HG03342 (cell line): Measurements from ENCODE around the gene CNGA3.

Experiments
- ATAC-seq: cut with Tn5 transposase; IDR thresholded peaks from one replicate; pipeline ENCODE4 v1.9.1; 2021; ENCODE audit warnings: mild to moderate bottlenecking, moderate library complexity; ENCODE audit not compliant: unreplicated experiment

Gene CNGA3

DNA sequence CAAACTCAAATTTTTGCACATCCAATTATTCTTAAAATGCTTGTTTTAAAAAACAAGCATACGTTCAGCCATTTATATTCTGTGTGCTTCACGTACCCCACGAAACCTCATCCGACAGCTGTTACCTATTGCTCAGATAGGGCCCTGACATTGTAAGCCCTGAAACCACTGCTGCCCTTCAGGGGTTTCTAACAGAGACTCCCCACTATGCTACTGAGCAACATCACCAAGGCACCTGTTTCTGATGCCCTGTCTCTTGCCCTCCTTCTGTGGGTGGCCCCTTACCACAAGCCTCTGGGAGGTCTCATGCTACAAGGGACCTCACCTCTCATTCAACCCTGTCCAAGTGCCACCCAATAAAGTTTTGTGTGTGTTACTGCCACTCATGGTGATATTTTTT is 18.5 kb upstream of the CNGA3 start:
- ATAC-seq: no peak

DNA sequence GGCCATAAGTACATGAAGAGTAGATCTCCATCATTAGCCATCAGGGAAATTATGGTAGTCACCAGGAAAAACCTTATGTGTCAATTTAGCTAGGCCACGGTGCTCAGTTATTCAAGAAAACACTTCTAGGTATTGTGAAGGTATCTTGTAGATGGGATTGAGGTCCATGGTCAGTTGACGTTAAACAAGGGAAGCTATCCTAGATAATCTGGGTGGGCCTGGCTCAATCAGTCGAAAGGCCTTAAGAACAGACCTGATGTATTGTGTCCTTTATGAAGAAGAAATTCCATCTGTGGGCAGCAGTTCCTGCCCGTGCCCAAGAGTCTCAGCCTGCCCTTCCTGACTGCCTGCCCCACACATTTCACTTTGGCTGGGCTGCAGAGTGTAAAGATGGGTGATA is 16.7 kb upstream of the CNGA3 start:
- ATAC-seq: no peak

DNA sequence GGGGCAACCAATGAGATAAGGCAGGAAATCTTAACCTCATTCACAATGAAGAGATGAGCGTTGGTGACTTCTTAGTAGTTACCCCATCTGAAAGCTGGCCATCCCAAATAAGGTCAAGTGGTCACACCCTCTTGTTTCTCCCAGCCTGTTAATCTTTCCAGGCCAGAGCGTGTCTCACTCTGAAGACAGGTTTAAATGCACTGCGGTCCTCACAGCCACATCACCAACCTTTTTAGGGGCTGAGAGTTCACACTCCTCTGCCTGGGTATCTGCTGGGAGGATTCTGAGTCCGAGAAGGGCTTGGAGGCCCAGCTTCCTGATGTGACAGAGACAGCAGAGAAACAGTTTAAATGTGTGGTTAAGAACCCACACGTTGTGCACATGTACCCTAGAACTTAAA is 13.3 kb upstream of the CNGA3 start:
- ATAC-seq: no peak

DNA sequence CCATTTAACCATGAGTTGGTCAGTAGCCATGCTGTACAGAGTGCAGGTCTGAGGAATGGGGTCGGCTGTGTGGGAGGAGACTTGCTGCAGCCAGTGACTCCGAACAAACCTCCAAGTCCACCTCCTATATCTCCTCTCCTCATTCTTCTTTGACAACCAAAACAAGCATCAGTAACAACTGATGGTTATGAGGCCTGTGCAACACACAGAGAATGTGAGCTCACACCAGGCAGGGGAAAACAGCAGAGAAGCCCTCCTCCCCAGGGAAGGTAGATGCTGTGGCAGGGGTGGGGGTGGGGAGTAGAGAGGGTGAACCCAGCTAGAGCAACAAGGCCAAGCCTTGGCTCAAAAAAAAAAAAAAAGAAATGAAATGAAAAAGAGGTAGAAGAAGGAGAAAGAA is 12.3 kb upstream of the CNGA3 start:
- ATAC-seq: no peak

DNA sequence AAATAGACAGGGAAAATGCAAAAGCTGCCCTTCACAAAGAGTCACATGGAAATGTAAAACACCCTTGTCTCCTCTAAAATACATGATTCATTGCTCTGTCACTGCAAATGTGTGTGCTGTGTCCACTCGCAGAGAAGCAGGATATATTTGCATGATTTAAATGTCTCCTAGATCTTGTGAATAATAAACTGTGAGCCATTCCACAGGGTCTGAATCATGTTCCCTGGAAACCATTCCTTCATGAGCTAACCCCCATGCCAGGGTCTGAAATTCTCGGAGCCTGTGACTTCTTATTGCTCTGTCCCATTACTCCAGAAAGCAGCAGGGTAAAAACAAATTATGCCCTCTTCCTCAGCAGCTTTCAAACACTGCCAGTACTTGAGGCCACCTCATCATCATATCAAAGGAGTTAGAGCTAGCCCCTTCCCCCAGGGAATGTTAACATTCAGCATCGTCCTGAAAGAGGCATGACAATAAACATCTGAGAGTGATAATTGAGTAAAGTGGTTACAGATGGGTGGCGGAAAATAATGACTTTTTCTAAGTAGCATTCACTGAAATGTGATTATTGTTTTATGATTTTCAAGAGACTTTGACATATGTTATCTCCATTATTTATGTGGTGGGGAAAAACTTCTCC is 11.7 kb upstream of the CNGA3 start:
- no peak for ATAC-seq

DNA sequence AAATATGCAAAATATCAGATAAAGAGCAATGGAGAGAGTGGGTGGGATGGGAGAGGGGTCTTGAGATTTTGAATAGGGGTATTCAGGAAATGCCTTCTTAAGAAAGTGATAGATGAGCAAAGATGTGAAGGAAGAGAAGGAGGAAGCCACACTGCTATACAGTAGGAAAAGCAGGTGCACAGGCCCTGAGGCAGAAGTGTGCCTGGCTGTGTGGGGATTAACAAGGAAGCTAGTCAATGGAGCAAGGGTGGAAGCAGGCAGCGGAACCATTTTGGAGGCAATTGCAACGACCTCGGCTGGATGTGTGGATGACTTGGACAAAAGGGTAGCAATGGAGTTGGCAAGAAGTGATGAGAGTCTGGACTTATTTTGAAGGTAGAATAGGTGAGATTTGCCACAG is 11.0 kb upstream of the CNGA3 start:
- ATAC-seq: no peak

DNA sequence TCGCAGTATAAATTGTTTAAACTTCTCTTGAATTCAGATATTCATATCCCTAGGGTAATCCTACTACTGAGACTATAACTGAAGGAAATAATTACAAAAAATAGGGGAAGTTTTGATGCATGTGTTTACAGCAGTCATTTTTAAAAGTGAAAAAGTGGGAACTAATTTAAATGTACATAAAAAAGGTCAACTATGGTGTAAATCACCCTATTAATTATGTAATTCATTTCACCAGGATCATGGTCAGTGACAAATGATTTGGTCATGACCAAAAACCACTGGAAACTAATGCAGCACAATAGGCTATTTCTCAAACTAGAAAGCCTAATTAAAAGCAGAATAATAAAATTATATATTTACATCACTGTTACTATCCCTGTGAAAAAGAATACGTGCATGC is 5.0 kb upstream of the CNGA3 start:
- ATAC-seq: no peak

DNA sequence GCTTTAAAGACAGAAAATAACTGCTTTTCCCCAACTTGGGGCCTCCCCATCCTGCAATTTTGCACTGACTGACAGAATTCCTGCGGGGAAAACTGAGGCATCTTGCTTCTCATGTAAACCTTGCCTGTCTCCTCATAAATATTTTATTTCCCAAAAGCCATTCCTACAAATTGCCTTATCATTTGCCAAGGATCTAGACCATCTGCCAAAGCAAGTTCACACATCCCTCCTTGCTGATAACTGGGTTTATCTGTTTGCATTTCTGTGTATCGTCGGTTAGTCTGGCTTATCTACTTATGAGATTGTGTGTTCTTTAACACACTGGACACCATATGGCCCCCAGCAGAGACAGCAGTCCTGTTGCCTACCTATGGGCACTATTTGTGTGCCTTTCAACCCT is 3.0 kb upstream of the CNGA3 start:
- ATAC-seq: no peak

DNA sequence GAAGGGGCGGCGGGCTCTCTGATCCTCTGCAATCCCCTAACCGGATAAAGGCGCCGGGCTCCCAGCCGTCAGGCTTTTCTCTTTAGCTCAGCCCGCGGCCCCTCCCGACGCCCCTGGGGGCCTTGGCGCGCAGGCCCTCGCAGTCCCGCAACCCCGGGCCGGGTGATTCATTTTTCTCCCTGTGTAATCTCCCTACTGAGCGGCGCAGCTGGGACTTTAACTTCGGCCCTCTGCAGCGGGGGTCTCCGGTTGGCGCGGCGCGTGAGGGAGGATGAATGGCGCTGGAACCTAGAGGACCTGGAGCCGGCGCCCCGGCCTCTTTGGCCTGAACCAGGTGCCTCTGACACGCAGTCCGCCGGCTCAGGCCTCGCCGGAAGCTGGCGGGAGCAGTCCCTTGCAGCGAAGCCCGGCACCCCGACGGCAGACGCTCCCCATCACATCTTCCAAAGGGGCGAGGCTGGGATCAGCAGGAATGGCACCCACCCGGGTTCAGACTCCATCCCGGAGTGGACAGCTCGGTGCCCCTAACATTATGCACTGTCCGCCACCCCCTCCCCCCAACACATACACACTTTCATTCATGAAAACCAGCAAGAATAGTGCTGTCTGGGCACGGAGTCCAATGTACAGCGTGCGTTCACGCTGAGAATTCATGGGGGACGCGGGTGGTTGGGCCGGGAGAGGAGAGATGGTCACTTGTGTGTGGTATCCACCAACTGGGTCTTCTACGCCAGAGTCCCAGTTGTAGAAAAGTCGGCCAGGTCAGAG is 1.2 kb downstream of the CNGA3 start:
- no peak for ATAC-seq

DNA sequence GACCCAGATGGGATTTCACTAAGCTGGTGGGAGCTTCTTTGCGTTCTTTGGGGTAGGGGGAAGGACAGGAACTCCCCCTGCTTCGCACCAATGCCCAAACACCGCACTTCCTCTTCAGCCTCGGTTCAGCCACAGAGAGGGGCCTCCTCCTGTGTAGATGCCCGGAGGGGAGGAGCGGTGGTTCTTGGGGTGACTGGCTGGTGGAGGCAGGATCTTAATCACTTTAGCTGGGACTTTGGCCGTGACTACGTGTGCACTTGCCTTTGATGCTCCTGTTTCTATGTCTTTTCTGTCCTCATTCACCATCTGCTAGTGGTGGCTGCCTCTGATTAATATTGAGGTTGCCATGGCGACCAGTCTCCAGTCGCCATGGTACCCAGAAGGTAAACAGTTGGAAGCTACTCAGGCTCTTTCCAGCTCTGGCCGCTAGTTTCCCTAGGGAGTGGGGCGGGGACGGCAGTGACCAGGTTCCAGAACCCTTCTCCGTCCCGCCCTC is 1.9 kb downstream of the CNGA3 start:
- no peak for ATAC-seq

DNA sequence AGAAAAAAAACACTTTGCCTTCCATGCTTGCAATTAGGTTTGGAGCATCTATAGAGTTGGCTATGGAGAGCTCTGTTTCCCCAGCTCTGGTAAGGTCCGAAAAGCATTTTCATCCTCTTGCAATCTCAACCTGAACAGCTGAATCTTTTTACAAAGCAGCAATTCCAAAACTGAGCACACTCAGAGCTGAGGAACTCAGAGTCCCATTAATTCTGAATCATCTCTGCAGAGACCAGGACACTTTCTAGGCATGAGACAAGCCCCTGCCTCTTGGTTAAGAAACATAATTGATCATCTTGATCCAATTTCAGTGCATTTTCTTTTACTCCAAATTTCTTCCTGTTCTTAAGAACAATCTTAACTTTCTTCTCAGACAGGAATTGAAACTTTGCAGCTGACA is 4.2 kb downstream of the CNGA3 start:
- ATAC-seq: no peak

DNA sequence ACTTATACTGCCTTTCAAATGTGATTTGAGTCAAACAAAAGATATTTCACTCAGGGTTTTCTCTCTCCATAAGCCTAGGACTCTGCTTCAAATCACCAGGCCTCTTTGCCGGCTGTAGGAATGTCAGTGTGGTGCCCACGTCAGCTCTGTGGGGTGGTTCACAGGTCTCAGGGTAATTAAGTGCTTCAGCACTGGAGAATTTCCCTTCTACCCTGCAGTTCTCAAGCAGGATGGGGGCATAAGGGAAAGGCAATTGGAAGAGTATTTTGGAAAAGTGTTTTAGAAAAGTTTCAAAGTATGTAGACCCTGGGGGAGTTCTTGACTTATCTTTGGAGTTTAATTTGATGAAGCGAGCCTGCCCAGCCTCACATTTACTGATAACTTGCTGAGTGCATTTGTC is 9.6 kb downstream of the CNGA3 start:
- no peak for ATAC-seq

DNA sequence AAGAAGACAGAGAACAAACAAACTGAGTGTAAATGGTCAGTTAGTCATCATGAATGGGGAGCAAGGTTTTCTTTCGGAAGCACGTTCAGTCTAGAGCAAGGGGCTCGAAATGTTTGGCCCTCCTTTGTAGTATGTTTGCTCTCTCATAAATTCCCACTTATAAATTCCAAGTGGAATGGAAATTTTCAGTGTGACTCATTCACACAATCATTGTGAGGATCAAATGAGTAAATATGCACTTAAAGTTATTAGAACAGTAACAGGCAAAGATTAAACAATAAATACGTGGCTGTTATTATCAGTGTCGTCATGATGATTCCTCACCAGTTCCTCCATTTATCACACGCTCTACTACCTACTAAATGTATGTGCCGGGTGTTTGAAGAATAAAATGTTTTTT is 10.5 kb downstream of the CNGA3 start:
- no peak for ATAC-seq

DNA sequence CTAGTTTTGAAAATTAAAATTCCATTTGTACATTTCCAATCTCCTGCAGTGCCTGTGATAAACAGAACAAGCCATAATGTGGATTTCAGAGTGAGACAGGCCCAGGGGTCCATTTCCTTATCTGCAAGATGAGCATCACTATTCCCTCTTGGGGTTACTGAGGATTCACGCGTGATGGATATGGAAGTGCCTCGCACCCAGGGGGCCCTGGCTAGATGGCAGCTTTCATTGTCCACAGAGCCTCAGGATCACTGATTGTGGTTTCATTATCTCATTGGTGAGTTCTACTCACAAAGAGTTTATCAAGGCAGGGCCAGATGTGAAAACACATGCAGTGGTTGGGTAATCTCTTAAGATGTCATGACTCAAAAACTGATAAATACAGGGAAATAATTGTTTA is 11.6 kb downstream of the CNGA3 start:
- no peak for ATAC-seq

DNA sequence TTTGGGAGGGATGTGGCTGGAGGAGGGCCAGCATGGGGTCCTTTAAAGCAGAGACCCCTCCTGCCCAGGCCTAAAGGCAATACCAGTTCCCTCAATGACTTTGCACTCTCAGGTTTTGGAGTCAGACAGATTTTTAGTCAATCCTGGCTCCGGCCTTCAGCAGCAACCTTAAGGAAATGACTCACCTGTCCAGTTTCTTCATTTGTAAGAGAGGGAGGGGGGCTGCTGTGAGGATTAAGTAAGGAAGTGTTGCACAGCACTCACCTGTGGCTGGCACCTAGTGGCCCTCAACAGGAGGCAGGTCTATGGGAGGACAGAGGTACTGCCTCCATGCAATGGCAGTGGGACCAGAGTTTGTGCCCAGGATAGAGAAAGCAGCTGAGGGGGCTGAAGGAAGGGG is 13.7 kb downstream of the CNGA3 start:
- no peak for ATAC-seq

DNA sequence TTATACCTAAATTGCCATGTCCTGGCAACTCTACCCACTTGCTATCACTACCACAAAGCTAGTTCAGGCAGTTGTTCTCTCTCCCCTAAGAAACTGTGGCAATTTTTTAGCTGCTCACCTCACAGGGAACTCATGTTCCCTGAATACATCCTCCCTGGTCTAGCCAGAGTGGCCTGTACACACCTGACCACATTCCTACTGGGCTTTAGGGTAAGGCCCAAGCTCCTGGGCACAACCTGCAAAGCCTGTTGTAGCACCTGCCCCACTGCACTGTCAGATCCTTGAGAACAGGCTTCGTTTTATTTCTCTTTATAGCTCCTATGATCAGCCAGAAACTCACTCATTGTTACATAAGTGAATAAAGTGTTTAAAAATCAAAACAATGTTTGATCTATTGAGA is 21.5 kb downstream of the CNGA3 start:
- ATAC-seq: no peak

DNA sequence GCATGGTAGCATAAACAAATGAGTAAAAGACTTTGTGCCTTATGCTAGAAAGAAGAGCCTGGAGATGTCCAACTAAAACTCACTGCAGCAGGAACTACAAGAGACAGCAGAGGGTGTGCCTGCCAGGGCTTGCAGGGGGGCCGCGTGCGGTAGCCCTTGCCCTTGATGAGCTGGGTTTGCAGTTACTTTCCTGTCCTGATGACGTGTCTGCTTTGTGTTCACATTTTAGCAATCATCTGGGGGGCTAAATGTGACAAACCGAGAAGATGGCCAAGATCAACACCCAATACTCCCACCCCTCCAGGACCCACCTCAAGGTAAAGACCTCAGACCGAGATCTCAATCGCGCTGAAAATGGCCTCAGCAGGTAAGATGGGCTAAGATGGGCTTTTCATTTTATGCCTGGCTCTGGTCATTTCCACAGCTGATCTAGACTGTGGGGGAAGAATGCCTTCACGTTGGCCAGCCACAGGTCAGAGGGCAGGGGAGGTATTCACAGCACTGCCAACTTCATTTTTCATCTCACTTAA is 23.5 kb downstream of the CNGA3 start:
- ATAC-seq: no peak

DNA sequence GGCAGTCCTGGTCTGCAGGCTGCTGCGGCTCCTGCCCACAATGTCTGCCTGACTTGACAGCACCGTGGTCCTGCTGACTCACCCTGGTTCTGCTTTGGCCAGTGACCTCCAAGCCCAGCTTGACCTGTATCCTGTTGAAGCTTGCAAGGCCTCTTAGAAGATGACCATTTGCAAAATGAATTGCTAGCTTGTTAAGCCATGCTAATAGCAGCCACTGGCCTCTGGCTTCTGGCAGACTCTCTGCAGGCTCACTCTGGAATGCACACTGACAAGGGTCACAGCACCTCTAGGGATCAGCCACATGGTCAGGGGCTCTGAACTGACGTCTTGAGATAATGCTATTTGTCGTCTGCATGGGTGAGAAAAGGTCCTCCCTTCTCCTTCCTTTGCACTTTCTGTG is 25.9 kb downstream of the CNGA3 start:
- no peak for ATAC-seq

DNA sequence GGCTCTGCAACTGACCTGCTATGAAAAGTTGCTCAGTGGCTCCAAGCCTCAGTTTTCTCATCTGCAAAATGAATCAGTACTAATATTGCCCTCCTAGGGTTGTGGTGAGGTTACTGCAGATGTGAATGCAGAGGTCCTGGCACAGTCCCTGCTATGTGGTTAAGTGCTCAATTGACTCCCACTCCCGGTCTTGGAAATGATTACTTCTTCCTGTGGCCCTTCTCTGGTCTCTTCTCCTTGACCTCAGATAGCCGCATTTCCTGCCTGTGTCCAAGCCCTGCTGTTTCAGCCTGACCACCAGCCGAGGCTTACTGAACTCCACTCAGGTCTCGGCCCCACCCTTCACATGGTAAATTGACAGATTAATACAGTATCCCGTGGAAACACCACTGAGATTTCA is 26.3 kb downstream of the CNGA3 start:
- no peak for ATAC-seq

DNA sequence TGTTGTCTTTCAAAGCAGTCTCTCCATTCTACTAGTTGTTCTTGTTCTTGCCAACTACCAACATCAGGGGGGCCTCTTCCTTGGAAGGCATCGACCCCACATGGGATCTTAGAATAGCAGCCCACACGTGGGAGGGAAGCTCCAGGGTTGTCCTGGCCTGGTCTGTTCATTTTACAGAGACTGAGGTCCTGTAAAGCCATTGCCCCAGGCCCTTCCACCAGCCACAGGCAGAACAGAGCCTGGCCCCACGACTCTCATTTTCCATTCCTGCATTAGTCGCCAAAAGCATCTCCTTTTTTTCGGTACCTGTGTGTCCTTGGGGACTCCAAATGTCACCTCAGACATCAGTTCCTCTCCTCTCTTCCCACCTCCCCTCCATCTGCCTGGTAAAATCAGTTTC is 28.0 kb downstream of the CNGA3 start:
- no peak for ATAC-seq

DNA sequence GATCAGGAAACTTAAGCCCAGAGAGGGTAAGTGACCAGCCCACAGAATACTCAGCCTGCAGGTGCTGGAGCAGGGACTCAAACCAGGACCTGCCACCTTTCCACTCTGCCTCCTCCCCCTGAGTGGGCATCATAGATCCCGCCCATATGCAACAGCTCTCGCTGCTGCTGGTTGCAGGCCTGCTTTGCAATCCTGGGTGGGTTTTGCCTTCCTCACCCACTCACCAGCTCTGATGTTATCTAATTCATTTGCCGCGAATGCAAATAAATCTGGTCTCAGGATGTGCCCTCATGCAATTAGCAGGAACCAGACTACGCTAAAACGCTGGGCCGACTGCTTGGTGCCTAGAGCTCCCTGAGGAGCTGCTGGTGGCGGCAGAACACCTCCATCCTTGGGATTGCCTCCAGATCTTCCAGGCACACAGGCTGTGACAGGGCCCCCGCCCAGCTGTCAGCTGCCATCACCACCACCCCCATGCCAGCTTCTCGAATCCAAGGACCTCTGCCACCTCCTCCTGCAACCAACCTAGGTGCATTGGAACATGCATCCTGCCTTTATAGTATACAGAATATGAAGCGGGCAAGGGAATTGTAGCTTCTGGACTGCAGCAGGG is 28.8 kb downstream of the CNGA3 start:
- no peak for ATAC-seq

DNA sequence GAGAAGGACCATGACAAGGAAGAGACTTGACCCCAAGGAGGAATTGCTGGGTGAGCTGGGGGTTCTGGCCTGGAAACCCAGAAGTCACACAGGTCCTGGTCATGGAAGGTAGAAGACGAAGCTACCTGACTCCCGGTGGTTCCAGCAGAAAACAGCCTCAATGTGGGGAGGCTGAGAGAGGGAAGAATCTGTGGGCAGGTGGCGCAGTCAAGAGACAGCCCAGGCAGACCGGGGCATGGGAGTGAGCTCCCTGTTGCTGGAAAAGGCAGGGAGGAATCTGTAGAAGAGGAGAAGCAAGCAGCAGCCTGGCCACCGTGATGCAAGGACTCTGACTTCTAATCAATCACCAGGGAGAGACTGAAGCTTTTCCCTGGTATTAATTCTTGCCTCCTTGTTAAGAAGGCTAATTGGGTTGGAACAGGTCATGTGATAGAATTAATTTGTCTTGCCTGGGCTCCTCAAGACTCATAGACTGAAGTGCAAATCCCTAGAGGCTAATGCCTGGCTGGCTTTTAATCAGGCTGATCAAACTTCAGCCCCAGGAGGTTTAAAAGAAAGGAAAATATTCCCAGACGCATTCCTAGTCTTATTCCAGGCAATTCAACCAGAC is 30.1 kb downstream of the CNGA3 start:
- ATAC-seq: no peak
